Kidney (tissue), 14 donors: ENCODE measurements around the gene KRTAP2-4. TPM values are rescaled to one million over a fixed set of nuclear protein-coding genes. Genes with fewer than 3 reads are reported as not detected.

Experiments
- DNase-seq, 5 donors: peaks; one replicate each; pipeline ENCODE4 v3.0.0-alpha.2; 2013 to 2020
- FAIRE-seq: peaks from 2 replicates; lab custom pipeline; 2012; peaks lifted over from hg19 to GRCh38; lab: Jason Lieb, UNC
- H3K27ac ChIP-seq, 2 donors: one replicate each; pipeline ENCODE4 v1.7.0; 2013; ENCODE audit warnings: low read depth in 2 of 2, low read length in 2 of 2, inconsistent platforms in 1 of 2
- H3K27me3 ChIP-seq: one replicate; pipeline ENCODE4 v1.7.1; 2013; ENCODE audit warnings: low read length, inconsistent platforms; ENCODE audit not compliant: control insufficient read depth, insufficient read depth
- H3K36me3 ChIP-seq, 3 donors: one replicate each; pipeline versions ENCODE4 v1.7.0 to v1.7.1; 2013; ENCODE audit warnings: low read length in 3 of 3, control low read depth in 1 of 3, inconsistent platforms in 1 of 3; ENCODE audit not compliant: insufficient read depth in 3 of 3, control insufficient read depth in 2 of 3
- H3K4me1 ChIP-seq, 3 donors: one replicate each; pipeline versions ENCODE4 v1.7.0 to v1.7.1; 2013; ENCODE audit warnings: low read length in 3 of 3, inconsistent platforms in 1 of 3, low read depth in 1 of 3; ENCODE audit not compliant: control insufficient read depth in 2 of 3, insufficient read depth in 2 of 3
- H3K4me3 ChIP-seq, 3 donors: one replicate each; pipeline versions ENCODE4 v1.7.0 to v1.8.1; 2013; ENCODE audit warnings: low read length in 3 of 3, control low read depth in 1 of 3, inconsistent platforms in 1 of 3
- H3K9ac ChIP-seq, 3 donors: one replicate each; pipeline versions ENCODE4 v1.7.0 to v1.7.1; 2013; ENCODE audit warnings: low read length in 3 of 3, control low read depth in 1 of 3, inconsistent platforms in 1 of 3
- H3K9me3 ChIP-seq, 3 donors: one replicate each; pipeline versions ENCODE4 v1.7.0 to v1.7.1; 2013; ENCODE audit warnings: low read length in 3 of 3, control low read depth in 1 of 3, inconsistent platforms in 1 of 3; ENCODE audit not compliant: control insufficient read depth in 2 of 3, insufficient read depth in 1 of 3
- CTCF ChIP-seq: IDR thresholded peaks from 3 replicates; pipeline ENCODE4 v1.5.1; 2012; ENCODE audit warnings: mild to moderate bottlenecking, moderate library complexity, borderline replicate concordance; ENCODE audit not compliant: insufficient read depth; ENCODE audit errors: extremely low read depth
- intact Hi-C: fragments of 100-400 bp; cut with DNase I; formaldehyde crosslinking; loops from one replicate; pipeline ENCODE4 v1.11.1; 2022
- polyA plus RNA-seq: library from polyadenylated mRNA; stranded (reverse); fragments of 350-450 nt; fragmentation: Illumina TruSeq; extraction: RNeasy Lipid Tissue Mini Kit (QIAGEN cat#74804); gene quantifications from one replicate; pipeline ENCODE4 v1.2.3, GENCODE V29; 2014; ENCODE audit warnings: low read depth, low replicate concordance; ENCODE audit not compliant: insufficient read depth
- total RNA-seq: library from RNA; stranded (reverse); fragmentation: NEBNext Ultra II Directional; extraction: Animal tissue kit (Norgen Biotek cat#: 25700); gene quantifications from one replicate; pipeline ENCODE4 v1.2.1, GENCODE V29; 2021
- donor health status: control.
- donor health status: control.
- donor health status: control.
- donor health status: control.
- donor health status: control.
- donor health status: DM: yes; HTN: yes; CAD: no.
- donor health status: Normal renal cell carcinoma (clear cell type).

Gene KRTAP2-4
- total and polyA plus RNA-seq, 2 donors from 2014 or later = not detected

- no peak for FAIRE-seq
- Histone ChIP-seq H3K36me3 (no peaks in the 10 kb centered on the region), H3K9ac (no peak within 1 kb of the TSS), H3K4me3 (no peak within 1 kb of the TSS), H3K27me3 (no peaks in the 10 kb centered on the region), H3K4me1 (no peaks in the 10 kb centered on the region), H3K27ac (no peak within 1 kb of the TSS), H3K9me3 (no peaks in the 10 kb centered on the region)
- intact Hi-C loops = no loop called here
- TF ChIP-seq CTCF = no peak
- DNase-seq = no peak
These were observed 35.9 kb downstream of the KRTAP2-4 start, which contains the start of gene KRTAP1-4 for GRCh38 chr17:41029633-41030245. Gene KRTAP1-4 (minus strand): TSS chr17:41030195. CDS start chr17:41030078, 117 bp downstream.

GRCh38 chr17:41026715-41027471 is 38.8 kb downstream of the KRTAP2-4 start, which contains the start of gene KRTAP1-5:
Gene KRTAP1-5 (minus strand): TSS chr17:41027208. CDS start chr17:41027155, 53 bp downstream.
- no peak within 1 kb of the TSS for H3K9ac ChIP-seq
- no peak for DNase-seq
- intact Hi-C loops = no loop called here
- no peak for FAIRE-seq
- H3K27ac ChIP-seq = no peak within 1 kb of the TSS
- no peaks in the 10 kb centered on the region for H3K4me1 ChIP-seq
- H3K4me3 ChIP-seq = no peak within 1 kb of the TSS
- no peaks in the 10 kb centered on the region for H3K36me3 ChIP-seq
- no peaks in the 10 kb centered on the region for H3K27me3 ChIP-seq
- no peak for TF ChIP-seq CTCF
- no peaks in the 10 kb centered on the region for H3K9me3 ChIP-seq

GRCh38 chr17:41024697-41025096 is 41.0 kb downstream of the KRTAP2-4 start:
- TF ChIP-seq CTCF = no peak
- no peak overlapping the region for H3K4me3 ChIP-seq
- intact Hi-C loops = no loop called here
- no peak for DNase-seq
- no peak for FAIRE-seq
- no peak overlapping the region for H3K27ac ChIP-seq
- no peaks in the 10 kb centered on the region for H3K4me1 ChIP-seq
- H3K9ac ChIP-seq = no peak overlapping the region
- H3K27me3 ChIP-seq = no peaks in the 10 kb centered on the region
- H3K9me3 ChIP-seq = peaks cover 0 to 9% (median 0%) of the 10 kb centered on the region in 3 donors
- no peaks in the 10 kb centered on the region for H3K36me3 ChIP-seq
